Activated CD4-positive, alpha-beta T cell treated with anti-CD3 and anti-CD28 coated beads for 1 hour (primary cell): ENCODE measurements around the gene NDNF.

Experiments
- DNase-seq: peaks from one replicate; pipeline ENCODE4 v3.0.0-alpha.2; 2020

The NDNF gene

GRCh38 chr4:121070696-121071639 is 1.4 kb downstream of the NDNF start:
- DNase-seq, result no peak

GRCh38 chr4:121070274-121070673 is 2.1 kb downstream of the NDNF start:
- DNase-seq, result no peak

- DNase-seq, result no peak
Observed at GRCh38 chr4:121069430-121069829, 2.9 kb downstream of the NDNF start.

GRCh38 chr4:121064482-121064881 is 7.9 kb downstream of the NDNF start:
- no peak for DNase-seq

- DNase-seq, result no peak
Observed at GRCh38 chr4:121062521-121062920, 9.8 kb downstream of the NDNF start.

GRCh38 chr4:121061861-121062260 is 10.5 kb downstream of the NDNF start:
- DNase-seq, result no peak

GRCh38 chr4:121061215-121061614 is 11.1 kb downstream of the NDNF start:
- no peak for DNase-seq

- no peak for DNase-seq
Observed at GRCh38 chr4:121057466-121057922, 14.8 kb downstream of the NDNF start.

- no peak for DNase-seq
Observed at GRCh38 chr4:121056066-121056465, 16.3 kb downstream of the NDNF start.

- DNase-seq, result no peak
Observed at GRCh38 chr4:121054373-121054772, 18.0 kb downstream of the NDNF start.

- DNase-seq, result no peak
Observed at GRCh38 chr4:121053601-121054143, 18.7 kb downstream of the NDNF start.

- no peak for DNase-seq
Observed at GRCh38 chr4:121050300-121050699, 22.0 kb downstream of the NDNF start.

GRCh38 chr4:121049072-121049599 is 23.2 kb downstream of the NDNF start:
- no peak for DNase-seq

GRCh38 chr4:121048165-121048564 is 24.2 kb downstream of the NDNF start:
- DNase-seq, result no peak

- DNase-seq, result no peak
Observed at GRCh38 chr4:121041307-121042090, 30.8 kb downstream of the NDNF start.

- no peak for DNase-seq
Observed at GRCh38 chr4:121034017-121034416, 38.3 kb downstream of the NDNF start.

GRCh38 chr4:121030711-121031110 is 41.6 kb downstream of the NDNF start:
- DNase-seq, result no peak

- no peak for DNase-seq
Observed at GRCh38 chr4:121030131-121030530, 42.2 kb downstream of the NDNF start.

GRCh38 chr4:121026034-121026433 is 46.3 kb downstream of the NDNF start:
- DNase-seq, result no peak

GRCh38 chr4:121025540-121025939 is 46.8 kb downstream of the NDNF start:
- DNase-seq, result no peak

- no peak for DNase-seq
Observed at GRCh38 chr4:121018543-121018942, 53.8 kb downstream of the NDNF start.

GRCh38 chr4:121016611-121017010 is 55.7 kb downstream of the NDNF start:
- DNase-seq, result no peak

- DNase-seq, result no peak
Observed at GRCh38 chr4:121015421-121015820, 56.9 kb downstream of the NDNF start.
